IMR-90 (cell line): Measurements from ENCODE around the gene GRAMD4.

ENCODE experiments used
- BHLHE40 ChIP-seq: fragments of 150-350 bp; IDR thresholded peaks from 2 replicates; pipeline ENCODE4 v1.6.1; 2016; ENCODE audit warnings: mild to moderate bottlenecking, low read depth, low read length
- CEBPB ChIP-seq: IDR thresholded peaks from 2 replicates; pipeline ENCODE4 v1.6.1; 2012; ENCODE audit warnings: low read depth, low read length, improper control_type of control experiment
- MXI1 ChIP-seq: IDR thresholded peaks from 2 replicates; pipeline ENCODE4 v1.6.1; 2012; ENCODE audit warnings: low read depth, mild to moderate bottlenecking, low read length, moderate library complexity, borderline replicate concordance
- POLR2A ChIP-seq: IDR thresholded peaks from 2 replicates; pipeline ENCODE4 v1.6.1; 2012; ENCODE audit warnings: mild to moderate bottlenecking, low read depth, low read length
- RCOR1 ChIP-seq: IDR thresholded peaks from 2 replicates; pipeline ENCODE4 v1.6.1; 2012; ENCODE audit warnings: mild to moderate bottlenecking, low read length, improper control_type of control experiment; ENCODE audit not compliant: insufficient replicate concordance
- RFX5 ChIP-seq: IDR thresholded peaks from 2 replicates; pipeline ENCODE4 v1.8.0; 2012; ENCODE audit warnings: low read depth, mild to moderate bottlenecking, low read length, moderate library complexity
- TF ChIP-seq, protein P1 (sequence below): conservative IDR thresholded peaks from 2 replicates; pipeline ENCODE4 v1.5.1; 2012; ENCODE audit warnings: mild to moderate bottlenecking, low read depth, low read length, improper control_type of control experiment
- TF ChIP-seq, protein P2 (sequence below): fragments of 150-350 bp; IDR thresholded peaks from 2 replicates; pipeline ENCODE4 v1.6.1; 2017; ENCODE audit warnings: mild to moderate bottlenecking, antibody characterized with exemption, low read length, low read depth

DNA sequence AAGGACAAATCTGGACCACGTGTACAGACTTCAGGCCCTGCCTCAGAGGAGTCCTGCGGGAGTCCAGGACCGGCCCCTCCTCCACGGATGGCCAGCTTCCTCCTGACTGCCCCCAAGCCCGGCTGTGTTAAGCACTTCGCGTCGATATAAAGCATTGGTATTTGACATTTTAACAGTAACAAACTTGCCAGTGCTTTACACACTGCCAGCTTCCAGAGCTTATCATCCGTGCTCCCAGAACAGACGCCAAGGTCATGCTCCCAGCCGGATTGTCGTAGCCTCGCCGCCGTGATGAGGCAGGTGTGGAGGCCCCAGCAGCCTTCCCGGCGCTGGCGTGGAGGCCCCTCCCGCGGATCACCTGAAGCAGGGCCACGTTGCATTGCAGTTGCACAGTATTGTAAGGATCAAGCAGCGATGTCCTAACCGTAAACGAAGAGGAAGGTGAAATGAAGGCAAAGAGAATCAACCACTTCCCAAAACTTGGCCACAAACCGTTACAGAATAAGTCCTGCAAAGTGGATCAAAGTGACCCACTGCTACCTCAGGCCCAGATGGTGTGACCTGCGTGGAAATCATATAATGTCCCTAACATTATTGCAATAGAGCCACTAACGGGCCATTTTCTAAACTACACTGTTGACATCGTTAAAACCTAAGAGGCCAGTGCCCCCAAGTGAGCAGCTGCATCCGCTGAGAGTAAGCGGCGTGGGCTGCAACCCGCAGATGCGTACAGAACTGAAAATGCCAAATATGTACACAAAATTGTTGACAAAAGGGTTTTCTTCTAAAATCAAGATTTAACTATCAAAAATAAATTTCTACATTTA lies 66.2 kb downstream of the GRAMD4 start:
- TF ChIP-seq, protein P1, sequence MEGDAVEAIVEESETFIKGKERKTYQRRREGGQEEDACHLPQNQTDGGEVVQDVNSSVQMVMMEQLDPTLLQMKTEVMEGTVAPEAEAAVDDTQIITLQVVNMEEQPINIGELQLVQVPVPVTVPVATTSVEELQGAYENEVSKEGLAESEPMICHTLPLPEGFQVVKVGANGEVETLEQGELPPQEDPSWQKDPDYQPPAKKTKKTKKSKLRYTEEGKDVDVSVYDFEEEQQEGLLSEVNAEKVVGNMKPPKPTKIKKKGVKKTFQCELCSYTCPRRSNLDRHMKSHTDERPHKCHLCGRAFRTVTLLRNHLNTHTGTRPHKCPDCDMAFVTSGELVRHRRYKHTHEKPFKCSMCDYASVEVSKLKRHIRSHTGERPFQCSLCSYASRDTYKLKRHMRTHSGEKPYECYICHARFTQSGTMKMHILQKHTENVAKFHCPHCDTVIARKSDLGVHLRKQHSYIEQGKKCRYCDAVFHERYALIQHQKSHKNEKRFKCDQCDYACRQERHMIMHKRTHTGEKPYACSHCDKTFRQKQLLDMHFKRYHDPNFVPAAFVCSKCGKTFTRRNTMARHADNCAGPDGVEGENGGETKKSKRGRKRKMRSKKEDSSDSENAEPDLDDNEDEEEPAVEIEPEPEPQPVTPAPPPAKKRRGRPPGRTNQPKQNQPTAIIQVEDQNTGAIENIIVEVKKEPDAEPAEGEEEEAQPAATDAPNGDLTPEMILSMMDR: no peak
- TF ChIP-seq, protein P2, sequence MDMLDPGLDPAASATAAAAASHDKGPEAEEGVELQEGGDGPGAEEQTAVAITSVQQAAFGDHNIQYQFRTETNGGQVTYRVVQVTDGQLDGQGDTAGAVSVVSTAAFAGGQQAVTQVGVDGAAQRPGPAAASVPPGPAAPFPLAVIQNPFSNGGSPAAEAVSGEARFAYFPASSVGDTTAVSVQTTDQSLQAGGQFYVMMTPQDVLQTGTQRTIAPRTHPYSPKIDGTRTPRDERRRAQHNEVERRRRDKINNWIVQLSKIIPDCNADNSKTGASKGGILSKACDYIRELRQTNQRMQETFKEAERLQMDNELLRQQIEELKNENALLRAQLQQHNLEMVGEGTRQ: no peak
- no peak for TF ChIP-seq CEBPB
- no peak for TF ChIP-seq RFX5
- TF ChIP-seq POLR2A: no peak
- no peak for TF ChIP-seq BHLHE40
- TF ChIP-seq RCOR1: no peak
- no peak for TF ChIP-seq MXI1
